ENCODE results near the gene MYO1B.
"Not testable (repeated sequence)": the region's sequence is repeated elsewhere in the genome, so short reads cannot be mapped to it uniquely, and the experiment has no call there.

Gene MYO1B

DNA sequence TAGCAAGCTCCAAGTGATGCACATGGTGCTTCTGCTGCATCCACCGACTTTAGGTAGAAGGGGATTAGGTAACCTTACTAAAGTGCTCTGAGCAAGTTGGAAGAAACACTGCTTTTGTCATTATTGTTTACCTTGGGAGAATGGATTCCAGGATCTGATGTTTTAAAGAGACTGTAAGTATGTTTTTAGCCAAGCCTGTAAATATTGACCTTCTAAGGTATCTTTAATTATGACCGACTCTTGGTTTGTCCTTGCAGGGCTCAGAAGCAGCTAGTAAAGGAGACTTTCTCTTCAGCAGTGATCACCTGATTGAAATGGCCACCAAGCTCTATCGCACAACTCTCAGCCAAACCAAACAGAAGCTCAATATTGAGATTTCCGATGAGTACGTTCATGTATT is 170.7 kb downstream of the MYO1B start:
- no peak for DNase-seq

DNA sequence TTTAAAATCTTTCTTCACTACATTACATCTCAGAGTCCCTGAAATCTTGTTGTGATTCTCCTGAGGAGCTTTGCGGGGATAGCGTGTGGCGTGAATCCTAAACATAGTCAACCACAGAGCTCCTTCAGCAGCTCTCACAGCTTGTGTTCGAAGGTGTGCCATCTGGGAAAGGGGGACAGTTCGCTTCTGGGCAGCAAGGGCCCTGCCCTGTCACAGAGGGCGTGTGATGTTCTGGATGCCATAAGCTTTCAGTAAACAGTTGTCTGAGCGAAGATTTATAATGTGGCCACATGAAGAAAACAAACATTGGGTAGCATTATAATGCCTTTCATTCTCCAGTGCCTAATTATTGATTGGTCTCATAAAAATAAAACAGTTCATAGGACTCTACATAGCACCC is 172.5 kb downstream of the MYO1B start:
- DNase-seq: no peak

DNA sequence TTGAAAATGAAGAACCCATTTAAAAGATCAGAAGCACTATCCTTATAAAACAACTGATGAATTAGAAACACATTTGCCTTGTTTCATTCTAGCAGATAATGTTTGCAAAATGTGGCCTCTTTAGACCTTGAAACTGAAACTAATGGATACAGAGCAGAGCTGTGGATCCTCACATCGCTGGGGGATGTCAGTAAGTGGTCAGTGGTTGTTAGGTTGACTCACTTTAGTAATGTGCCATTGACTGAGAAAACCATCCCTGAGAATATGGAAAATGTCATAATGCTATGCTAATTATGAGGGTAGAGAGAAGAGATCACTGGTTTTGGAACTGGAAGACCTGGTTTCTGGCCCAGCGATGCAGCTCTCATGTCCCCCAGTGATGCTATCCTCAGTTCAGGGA is 176.7 kb downstream of the MYO1B start:
- DNase-seq: no peak

GRCh38 chr2:191427031-191427430 is 181.8 kb downstream of the MYO1B start:
- DNase-seq: no peak

- DNase-seq: no peak
These were observed 182.9 kb downstream of the MYO1B start for GRCh38 chr2:191428141-191428540.

DNA sequence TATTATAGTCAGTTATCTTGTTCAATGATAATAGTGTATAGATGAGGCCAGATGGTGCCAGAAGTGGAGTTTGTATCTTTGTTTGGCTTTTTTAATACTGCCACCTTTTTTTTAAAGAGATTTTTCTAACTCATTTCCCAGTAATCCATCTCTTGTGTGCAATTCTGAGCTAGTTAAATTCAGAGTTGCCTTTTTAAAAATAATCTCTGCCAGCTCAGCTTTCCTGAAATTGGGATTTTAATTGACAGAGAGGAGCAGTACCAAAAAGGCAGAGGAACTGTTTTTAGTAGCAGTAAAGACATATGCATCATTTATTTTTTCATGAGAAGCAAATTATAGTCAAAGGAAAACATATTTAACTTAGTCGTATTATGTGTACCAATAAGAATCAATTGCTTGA is 185.3 kb downstream of the MYO1B start:
- no peak for DNase-seq

- DNase-seq: no peak
These were observed 186.9 kb downstream of the MYO1B start for GRCh38 chr2:191432121-191432520.

- no peak for DNase-seq
These were observed 188.9 kb downstream of the MYO1B start for GRCh38 chr2:191434072-191434471.

- no peak for DNase-seq
These were observed 189.9 kb downstream of the MYO1B start for GRCh38 chr2:191435141-191435540.

DNA sequence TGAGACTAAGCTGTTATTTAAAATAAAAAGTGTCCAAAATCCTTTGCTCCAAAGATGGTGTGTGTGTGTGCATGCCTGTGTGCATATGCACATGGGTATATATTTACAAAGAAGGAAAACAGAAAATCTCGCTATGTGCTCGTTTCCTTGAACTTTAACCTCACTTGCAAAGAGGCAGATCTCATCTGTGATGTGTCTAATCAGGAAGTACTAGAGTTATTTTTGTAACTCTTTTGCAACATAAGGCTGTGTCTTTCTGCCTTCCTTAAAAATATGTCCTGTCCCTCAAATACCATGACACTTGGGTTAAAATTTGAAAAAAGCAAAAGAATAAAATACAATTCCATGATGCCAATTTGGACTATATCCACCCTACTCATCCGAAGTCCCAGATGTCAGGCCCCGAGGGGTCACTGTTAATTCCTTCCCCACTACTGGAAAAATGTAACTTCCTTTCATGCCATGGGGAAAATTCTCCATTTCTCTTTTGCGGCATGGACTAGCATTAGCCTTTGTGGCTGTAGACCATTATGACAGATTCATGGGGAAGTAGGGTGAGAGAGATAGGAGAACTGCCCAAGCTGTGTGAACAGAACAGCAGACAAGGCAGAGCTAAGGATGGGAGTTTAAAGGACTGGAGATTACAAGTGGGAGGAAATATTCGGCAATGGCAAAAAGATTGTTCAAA is 191.3 kb downstream of the MYO1B start:
- DNase-seq: no peak

DNA sequence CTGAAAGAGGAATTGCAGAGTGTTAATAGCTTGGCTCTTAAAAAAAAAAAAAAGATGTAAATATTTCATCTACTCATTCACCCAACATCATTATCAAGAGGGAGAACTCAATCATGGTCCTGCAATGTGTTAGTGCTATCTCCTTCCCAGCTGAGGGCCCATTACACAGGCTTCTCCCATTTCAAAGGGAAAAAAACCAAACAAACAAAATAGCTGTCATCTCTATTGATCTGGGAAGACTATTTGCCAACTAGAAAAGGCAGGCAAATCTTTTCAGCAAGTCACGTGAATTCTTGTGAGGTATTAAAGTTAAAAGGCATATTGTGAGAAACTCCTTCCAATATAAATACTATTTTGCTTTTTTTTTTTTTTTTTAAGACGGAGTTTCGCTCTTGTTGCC is 194.3 kb downstream of the MYO1B start:
- no peak for DNase-seq

DNA sequence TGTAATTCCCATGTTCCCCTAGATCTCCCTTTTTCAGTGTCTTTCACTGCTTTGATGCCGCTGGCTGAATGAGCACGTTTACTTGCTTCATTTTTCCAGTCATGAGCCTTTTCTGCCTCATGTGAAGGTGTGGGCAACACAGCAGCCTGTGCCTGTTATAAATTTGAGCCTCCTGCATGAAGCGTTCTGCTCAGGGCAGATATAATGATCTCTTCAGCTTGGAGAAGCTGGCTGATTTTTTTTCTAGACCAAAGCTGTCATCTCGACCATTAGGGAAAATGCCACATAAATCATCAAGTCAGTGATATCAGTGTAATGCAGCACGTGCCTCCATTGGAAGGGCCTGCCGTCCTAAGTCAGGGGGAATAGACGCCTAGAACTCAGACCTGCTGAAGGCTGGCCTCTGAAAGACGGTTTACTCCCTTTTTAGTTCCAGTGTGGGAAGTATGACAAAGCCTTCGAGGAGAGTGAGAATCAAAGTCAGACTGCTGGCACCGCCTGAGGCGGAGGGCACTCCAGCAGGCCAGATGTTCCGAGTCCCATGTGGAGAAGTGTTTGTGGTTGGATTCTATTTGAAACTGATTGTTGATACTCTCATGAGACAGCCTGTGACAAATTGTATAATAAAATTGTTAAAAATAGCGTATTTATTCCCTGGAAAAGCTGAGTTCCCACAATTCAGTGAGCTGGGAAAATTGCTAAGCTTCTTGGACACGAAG is 196.5 kb downstream of the MYO1B start:
- DNase-seq: peak; percentile 70

- DNase-seq: no peak
These were observed 198.2 kb downstream of the MYO1B start for GRCh38 chr2:191443446-191443845.

- DNase-seq: no peak
These were observed 201.7 kb downstream of the MYO1B start for GRCh38 chr2:191446910-191447309.

GRCh38 chr2:191451116-191451515 is 205.9 kb downstream of the MYO1B start:
- DNase-seq: no peak

DNA sequence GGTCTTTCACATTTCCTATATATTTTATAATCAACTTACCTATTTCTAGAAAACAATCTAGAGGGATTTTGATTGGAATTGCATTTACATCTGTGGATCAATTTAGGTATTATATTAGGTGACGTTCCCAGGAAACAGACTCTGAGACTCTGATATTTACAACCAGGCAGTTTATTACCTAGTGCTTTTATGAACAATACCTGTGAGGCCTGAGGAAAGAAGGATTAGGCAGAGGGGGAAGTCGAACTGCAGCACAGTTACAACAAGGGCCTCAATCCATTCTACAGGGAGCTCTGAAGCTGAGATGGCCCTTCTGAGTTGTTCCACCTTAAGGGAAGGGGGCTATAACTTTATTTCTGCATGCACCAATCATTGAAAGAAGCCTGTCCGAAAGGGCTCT is 206.9 kb downstream of the MYO1B start:
- DNase-seq: no peak

DNA sequence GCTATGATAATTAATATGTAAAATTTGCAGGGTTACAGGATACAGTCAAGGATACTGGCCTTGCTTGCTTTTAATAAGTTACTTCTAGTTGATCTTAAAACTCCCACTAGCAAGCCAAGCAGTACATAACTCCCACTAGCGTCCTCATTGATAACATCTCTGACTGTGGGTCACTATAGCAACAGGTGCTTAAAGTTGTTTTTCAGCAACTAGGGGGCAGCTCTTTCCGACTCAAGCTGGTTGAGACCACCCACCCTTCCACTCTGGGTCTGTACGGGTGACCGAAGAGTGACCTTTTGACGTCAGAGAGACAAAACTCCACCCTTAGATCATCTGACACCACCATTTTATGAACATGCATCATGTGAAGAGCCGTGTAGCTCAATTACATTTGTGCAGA is 208.6 kb downstream of the MYO1B start:
- no peak for DNase-seq

DNA sequence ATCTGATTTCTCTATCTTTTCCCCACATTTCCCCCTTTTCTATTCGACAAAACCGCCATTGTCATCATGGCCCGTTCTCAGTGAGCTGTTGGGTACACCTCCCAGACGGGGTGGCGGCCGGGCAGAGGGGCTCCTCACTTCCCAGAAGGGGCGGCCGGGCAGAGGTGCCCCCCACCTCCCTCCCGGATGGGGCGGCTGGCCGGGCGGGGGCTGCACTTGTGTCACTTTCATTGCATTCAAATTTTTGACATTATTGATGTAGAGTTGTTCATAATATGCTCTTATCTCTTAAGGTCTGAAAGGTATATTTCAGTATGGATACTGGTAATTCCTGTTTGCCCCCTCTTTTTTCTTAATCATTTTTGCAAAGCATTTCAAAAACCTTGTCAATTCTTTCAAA is 211.3 kb downstream of the MYO1B start:
- not testable (repeated sequence) for DNase-seq

DNA sequence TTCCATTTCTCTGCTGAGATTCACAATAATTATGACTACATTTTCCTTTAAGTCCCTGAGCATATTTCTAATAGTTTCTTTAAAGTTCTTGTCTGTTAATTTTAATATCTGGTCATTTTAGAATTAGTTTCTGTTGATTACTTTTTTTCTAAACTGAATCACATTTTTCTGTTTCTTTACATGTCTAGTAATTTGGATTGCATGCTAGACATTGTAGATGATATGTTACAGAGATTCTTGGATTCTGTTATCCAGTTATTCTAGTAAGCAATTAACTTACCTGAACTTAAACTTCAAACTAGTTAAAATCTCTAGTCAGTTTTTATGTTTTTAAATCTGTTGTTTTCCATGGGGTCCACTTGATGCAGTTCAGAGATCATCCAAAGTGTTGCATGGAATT is 214.0 kb downstream of the MYO1B start:
- DNase-seq: no peak

- no peak for DNase-seq
These were observed 217.2 kb downstream of the MYO1B start for GRCh38 chr2:191462370-191462769.

GRCh38 chr2:191463790-191464189 is 218.6 kb downstream of the MYO1B start:
- no peak for DNase-seq

GRCh38 chr2:191465766-191466420 is 220.7 kb downstream of the MYO1B start:
- DNase-seq: peak; percentile 44

DNA sequence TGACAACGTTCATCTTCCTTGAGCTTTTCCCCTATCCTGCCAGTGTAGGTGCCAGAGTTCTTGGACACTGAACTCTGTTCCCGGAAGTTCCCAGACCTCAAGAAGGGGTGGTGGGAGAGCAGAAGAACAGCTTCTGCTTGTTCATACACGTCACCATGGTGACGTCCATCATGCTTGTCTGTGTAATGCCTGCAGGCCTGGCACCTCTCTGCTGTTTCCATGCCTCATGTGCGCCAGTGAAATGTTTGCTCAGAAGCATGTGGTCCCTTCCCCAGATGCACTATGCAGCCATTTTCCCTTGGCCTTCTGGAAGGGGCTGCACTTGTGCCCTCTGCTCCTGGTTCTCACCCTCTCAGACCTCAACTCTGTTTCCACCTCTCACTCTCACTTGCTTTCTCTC is 221.9 kb downstream of the MYO1B start:
- no peak for DNase-seq

- DNase-seq: no peak
These were observed 225.1 kb downstream of the MYO1B start for GRCh38 chr2:191470306-191470705.

Data from right forelimb (tissue), 1 donor.